Esophagus (tissue), 2 donors: ENCODE measurements around the gene C16orf74. TPM values are rescaled to one million over a fixed set of nuclear protein-coding genes. Genes with fewer than 3 reads are reported as not detected.

Experiments used
- H3K27ac ChIP-seq, 2 donors: one replicate each; pipeline ENCODE4 v1.5.1; 2013; ENCODE audit warnings: low read depth in 2 of 2, mild to moderate bottlenecking in 2 of 2, inconsistent platforms in 1 of 2, low read length in 1 of 2, moderate library complexity in 1 of 2
- H3K27me3 ChIP-seq, 2 donors: one replicate each; pipeline ENCODE4 v1.6.1; 2013; ENCODE audit warnings: low read length in 2 of 2, control low read depth in 1 of 2, mild to moderate bottlenecking in 1 of 2; ENCODE audit not compliant: insufficient read depth in 2 of 2, control insufficient read depth in 1 of 2
- H3K36me3 ChIP-seq, 2 donors: one replicate each; pipeline ENCODE4 v1.6.1; 2013; ENCODE audit warnings: low read length in 1 of 2; ENCODE audit not compliant: control insufficient read depth in 2 of 2, insufficient read depth in 2 of 2
- H3K4me1 ChIP-seq, 2 donors: one replicate each; pipeline ENCODE4 v1.6.1; 2013; ENCODE audit warnings: low read length in 1 of 2; ENCODE audit not compliant: control insufficient read depth in 2 of 2, insufficient read depth in 2 of 2
- H3K4me3 ChIP-seq, 2 donors: one replicate each; pipeline ENCODE4 v1.5.1; 2013; ENCODE audit warnings: low read length in 2 of 2, mild to moderate bottlenecking in 2 of 2, low read depth in 1 of 2, moderate library complexity in 1 of 2
- H3K9me3 ChIP-seq, 2 donors: one replicate each; pipeline ENCODE4 v1.6.1; 2013; ENCODE audit warnings: mild to moderate bottlenecking in 2 of 2, low read depth in 1 of 2, low read length in 1 of 2, moderate library complexity in 1 of 2; ENCODE audit not compliant: control insufficient read depth in 2 of 2, insufficient read depth in 1 of 2
- WGBS, 2 donors: extraction: QIAGEN DNeasy Blood & Tissue Kit; methylation state at CpG; one replicate each; pipeline ENCODE4 v1.1.7; 2013; 5-methylcytosine and 5-hydroxymethylcytosine counted together
- polyA plus RNA-seq, 2 donors: library from polyadenylated mRNA; stranded (reverse); fragments of 200-250 nt; gene quantifications; one replicate each; pipeline ENCODE4 v1.2.3, GENCODE V29; 2013
- donor health status: healthy with polysubstance abuse.
- donor health status: Bipolar disorder and iron deficiency.

C16orf74 gene
- polyA plus RNA-seq, 2 donors = 9.7 to 19.0 TPM

DNA sequence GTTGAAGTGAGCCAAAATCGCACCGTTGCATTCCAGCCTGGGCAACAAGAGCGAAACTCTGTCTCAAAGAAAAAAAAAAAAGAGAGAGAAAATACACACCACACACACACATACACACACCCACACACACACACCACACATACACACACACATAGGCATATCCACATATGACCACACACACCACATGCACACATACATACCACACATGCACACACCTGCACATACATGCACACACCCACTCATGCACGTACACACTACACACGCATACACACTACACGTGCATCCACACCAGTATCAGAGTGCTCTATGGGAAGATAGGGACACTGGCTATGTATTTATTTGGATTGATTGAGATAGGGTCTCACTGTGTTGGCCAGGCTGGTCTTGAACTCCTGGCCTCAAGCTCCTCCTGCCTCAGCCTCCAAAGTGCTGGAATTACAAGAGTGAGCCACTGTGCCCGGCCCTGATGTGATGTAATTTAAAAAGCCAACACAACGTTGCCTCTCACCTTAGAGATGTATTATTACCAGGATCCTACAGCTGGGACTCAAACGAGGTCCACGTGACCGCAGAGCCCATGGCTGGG is 44.4 kb downstream of the C16orf74 start:
- peaks cover 0 to 3% of the 10 kb centered on the region in 2 donors for H3K9me3 ChIP-seq
- H3K4me1 ChIP-seq = no peaks in the 10 kb centered on the region
- no peaks in the 10 kb centered on the region for H3K36me3 ChIP-seq
- H3K27me3 ChIP-seq = no peaks in the 10 kb centered on the region
- H3K4me3 ChIP-seq = no peak overlapping the region
- WGBS, 2 donors = 91 to 94% methylated on average over 11 of the region's 11 CpGs
- H3K27ac ChIP-seq = no peak overlapping the region

DNA sequence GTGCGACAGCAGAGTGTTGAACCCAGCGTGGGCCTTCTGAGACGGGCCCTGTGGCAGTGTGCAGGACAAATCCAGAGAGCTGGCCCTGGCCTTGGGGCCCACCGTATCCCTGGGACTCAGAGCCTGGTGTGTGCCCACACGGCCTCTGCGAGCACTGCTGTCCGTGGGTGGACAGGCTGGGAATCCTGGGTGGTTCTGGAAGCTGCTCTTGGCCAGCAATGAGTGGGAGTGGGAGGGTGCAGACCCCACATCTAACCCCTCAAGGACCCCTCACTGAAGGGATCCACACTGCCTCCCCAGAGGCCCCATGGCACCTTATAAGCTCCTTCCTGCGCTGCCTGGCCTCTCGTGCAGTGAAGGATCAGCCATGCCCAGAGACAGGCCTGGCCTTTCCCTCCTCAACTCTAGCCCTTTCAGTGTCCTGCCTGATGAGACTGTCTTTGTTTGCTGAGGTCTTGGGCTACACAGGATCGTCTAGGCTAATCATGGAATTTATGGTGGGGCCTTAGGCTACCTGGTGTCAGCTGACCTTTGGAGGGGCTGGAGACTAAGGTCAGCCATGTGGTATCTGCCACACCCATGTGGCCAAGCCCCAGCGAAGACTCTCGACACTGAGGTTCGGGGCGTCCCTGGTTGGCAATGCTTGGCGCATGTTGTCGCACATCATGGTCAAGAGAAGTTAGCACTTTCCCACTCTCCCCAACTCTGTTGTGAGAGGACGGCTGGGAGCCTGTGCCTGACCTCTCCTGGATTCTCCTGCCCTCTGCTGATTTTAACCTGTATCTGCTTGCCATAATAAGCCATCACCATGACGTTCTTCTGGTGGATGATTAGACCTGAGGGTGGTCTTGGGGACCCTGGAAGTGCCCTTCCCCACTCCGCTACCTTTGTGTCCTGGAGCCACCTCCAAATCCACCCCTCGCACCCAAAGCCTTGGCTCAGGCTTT is 45.7 kb downstream of the C16orf74 start:
- Histone ChIP-seq H3K27me3 (no peaks in the 10 kb centered on the region), H3K4me3 (no peak overlapping the region), H3K27ac (no peak overlapping the region), H3K9me3 (peaks cover 0 to 4% of the 10 kb centered on the region in 2 donors), H3K4me1 (no peaks in the 10 kb centered on the region), H3K36me3 (no peaks in the 10 kb centered on the region)
- WGBS, 2 donors = 89 to 92% methylated on average over 20 of the region's 20 CpGs

DNA sequence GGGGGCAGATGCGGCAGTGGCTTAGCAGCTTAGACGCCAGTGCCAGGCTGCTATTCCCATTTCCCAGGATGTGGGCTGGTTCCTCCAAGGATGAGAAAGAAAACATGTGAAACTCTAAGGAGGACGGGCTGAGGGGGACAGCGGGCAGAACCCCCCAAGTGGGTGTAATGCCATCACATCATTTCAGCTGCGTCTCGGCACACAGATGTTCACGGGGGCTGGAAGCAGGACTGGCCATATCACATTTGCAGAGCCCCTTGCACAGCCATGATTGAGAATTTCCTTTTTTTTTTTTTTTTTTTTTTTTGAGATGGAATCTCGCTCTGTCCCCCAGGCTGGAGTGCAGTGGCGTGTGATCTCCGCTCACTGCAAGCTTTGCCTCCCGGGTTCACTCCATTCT is 46.9 kb downstream of the C16orf74 start:
- Histone ChIP-seq H3K36me3 (no peaks in the 10 kb centered on the region), H3K4me3 (no peak overlapping the region), H3K27ac (no peak overlapping the region), H3K9me3 (peaks cover 0 to 4% of the 10 kb centered on the region in 2 donors), H3K27me3 (no peaks in the 10 kb centered on the region), H3K4me1 (no peaks in the 10 kb centered on the region)
- 93 to 94% methylated on average over 11 of the region's 11 CpGs for WGBS, 2 donors

DNA sequence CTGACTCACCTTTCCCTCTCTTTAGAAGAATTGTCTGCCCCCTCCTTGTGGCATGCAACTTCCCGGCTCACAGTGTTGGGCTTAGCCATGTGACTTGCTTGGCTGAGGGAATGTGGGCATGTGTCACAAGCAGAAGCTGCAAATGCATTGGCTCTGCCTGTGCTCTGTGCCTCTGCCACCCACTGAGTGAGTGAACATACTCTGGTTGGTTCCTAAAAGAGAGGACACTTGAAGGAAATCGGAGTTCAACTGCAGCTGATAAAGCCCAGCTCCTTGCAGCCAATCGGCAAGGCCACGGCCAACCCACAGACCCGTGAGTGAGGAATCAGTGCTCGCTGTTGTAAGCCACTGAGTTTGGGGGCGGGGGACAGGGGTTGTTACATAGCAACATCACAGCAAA is 51.3 kb downstream of the C16orf74 start:
- Histone ChIP-seq H3K9me3 (peaks cover 0 to 2% of the 10 kb centered on the region in 2 donors), H3K36me3 (no peaks in the 10 kb centered on the region), H3K4me1 (peaks cover 0 to 5% of the 10 kb centered on the region in 2 donors), H3K4me3 (no peak overlapping the region), H3K27me3 (no peaks in the 10 kb centered on the region), H3K27ac (no peak overlapping the region)
- 57 to 61% methylated on average over 7 of the region's 7 CpGs for WGBS, 2 donors

DNA sequence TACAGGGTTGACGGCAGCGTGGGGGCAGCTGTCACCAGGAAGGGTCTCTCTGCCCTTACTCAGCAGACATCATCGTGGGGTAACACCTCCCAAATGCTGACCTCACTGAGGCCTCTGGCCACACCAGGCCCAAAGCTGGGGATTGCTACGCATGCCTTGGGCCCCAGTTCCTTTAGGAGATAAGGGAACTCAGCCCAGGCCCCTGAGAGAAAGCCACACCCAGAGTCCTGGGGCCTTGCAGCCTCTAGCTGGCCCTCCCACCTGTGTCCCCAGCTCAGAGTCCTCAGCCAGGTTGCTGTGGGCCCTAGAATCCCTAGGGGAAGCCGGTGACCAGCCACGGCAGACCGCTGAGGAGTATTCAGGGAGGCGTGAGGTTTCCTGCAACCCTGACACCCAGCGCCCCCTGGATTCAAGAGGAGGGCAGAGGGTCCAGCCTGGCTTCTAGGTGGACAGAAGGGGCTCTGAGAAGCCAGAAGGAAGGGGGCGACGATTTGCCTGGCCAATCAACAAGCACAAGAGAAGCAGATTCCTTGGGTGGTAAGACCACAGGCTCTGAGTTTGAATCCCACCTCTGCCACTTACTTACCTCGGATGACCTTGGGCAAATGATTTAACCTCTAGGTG is 51.8 kb downstream of the C16orf74 start:
- H3K4me3 ChIP-seq = no peak overlapping the region
- H3K27me3 ChIP-seq = no peaks in the 10 kb centered on the region
- peaks cover 0 to 2% of the 10 kb centered on the region in 2 donors for H3K9me3 ChIP-seq
- no peaks in the 10 kb centered on the region for H3K36me3 ChIP-seq
- peaks cover 0 to 5% of the 10 kb centered on the region in 2 donors for H3K4me1 ChIP-seq
- WGBS, 2 donors = 79 to 82% methylated on average over 12 of the region's 12 CpGs
- H3K27ac ChIP-seq = no peak overlapping the region

DNA sequence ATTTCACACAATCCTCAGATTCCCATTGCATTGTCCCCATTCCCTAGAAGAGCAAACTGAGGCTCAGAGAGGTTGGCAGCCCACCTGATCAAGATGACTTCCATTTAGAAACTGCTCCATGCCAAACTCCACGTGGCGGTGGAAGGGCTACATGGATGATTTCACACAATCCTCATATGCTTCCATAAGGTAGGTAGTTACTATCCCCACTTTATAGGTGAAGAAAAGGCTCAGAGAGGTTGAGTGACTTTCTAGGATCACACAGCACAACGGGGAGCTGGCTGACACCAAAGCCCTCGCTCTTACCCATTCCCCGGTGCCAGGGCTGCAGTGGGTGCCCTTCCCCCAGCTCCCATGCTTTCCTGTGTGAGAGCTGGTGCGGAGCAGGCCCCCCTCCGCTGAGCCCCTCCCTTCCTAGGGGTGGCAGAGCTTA is 52.4 kb downstream of the C16orf74 start:
- H3K9me3 ChIP-seq = peaks cover 0 to 2% of the 10 kb centered on the region in 2 donors
- H3K4me3 ChIP-seq = no peak overlapping the region
- WGBS, 2 donors = 87 to 89% methylated on average over 7 of the region's 7 CpGs
- H3K27ac ChIP-seq = no peak overlapping the region
- H3K27me3 ChIP-seq = no peaks in the 10 kb centered on the region
- no peaks in the 10 kb centered on the region for H3K36me3 ChIP-seq
- peaks cover 0 to 5% of the 10 kb centered on the region in 2 donors for H3K4me1 ChIP-seq

DNA sequence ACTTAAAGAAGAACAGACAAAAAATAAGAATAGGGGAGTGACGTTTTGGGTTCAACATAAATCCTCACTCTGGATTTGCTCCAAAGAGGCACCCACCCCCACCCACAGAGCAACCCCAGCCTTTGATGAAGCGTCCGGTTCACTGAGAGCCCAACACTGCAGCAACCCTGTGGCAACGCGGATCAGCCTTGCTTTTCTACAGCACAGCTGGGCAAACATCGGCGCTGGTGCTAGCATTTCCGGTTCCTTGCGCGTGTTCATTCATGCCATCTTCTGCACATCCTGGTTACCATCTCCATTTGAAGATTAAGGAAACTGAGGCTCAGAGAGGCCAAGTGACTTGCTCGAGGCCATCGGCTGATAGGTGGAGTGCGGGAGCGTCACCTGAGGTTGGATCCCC is 53.5 kb downstream of the C16orf74 start:
- 45 to 49% methylated on average over 14 of the region's 14 CpGs for WGBS, 2 donors
- H3K27ac ChIP-seq = no peak overlapping the region
- no peak overlapping the region for H3K4me3 ChIP-seq

DNA sequence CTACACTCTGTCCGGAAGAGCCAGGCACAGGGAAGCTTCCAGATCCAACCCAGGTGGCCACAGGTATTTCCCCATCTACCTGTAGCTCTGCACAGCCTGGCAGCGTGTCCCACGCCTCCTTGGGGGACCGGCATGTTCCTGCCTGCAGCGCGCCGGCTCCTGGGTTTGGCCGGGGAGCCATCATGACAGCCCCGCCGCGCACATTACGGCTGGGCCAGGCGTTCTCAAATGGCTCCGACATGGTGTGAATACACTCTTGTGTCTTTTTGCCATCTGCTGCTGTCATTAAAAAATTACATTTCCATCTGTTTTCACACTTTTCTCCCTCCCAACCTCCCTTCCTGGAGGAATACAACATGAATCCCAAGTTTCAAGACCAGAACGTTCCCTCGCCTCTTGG is 54.1 kb downstream of the C16orf74 start:
- 37 to 69% methylated on average over 16 of the region's 16 CpGs for WGBS, 2 donors
- H3K27me3 ChIP-seq = no peaks in the 10 kb centered on the region
- H3K36me3 ChIP-seq = no peaks in the 10 kb centered on the region
- H3K4me1 ChIP-seq = peaks cover 0 to 5% of the 10 kb centered on the region in 2 donors
- H3K4me3 ChIP-seq = no peak overlapping the region
- H3K27ac ChIP-seq = no peak overlapping the region
- H3K9me3 ChIP-seq = peaks cover 0 to 2% of the 10 kb centered on the region in 2 donors

More for the DNA sequence above, 53.5 kb downstream of the C16orf74 start:
- Histone ChIP-seq H3K9me3 (peaks cover 0 to 2% of the 10 kb centered on the region in 2 donors), H3K36me3 (no peaks in the 10 kb centered on the region), H3K4me1 (peaks cover 0 to 5% of the 10 kb centered on the region in 2 donors), H3K27me3 (no peaks in the 10 kb centered on the region)

DNA sequence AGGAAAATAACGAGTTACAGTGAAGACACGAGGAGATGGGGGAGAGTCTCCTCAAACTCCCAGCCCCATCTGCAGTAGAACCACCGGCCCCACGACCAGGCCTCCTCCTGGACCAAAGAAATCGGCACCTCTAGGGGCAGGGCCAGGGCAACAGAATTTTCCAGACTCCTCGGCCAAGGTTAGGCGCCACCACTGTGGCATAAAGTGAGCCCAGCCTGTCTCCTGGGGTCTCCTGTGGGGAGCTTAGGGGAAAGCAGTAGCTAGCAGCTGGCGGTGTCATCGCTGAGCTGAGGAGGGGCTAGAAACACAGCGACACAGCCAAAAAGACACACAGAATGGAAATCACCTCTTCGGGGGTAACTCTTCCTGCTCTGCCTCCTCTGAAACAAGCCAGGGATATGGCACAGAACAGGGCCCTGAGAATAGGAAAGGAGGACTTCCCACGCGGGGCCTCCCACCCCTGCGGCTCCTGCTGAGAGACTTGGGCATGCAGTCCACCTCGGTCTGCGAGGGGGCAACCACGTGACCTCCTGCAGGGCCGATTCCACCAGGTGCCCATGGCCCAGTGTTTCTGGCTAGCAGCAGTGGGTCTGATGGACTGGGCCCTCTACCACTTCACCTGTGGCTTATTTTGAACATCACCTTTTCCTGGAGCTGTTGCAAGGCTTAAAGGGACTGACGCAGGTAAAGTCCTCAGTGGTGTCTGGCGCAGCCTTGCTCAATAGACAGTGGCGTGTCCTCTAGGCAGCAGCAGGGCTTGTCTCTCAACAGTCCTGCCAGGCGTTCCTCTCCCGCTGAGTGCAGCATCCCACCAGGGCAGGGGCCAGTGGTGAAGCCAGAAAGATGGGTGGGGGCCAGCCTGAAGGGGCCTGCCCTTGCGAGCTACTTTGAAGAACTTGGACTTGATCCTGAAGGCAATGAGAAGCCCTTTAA is 55.4 kb downstream of the C16orf74 start:
- H3K9me3 ChIP-seq = no peaks in the 10 kb centered on the region
- WGBS, 2 donors = 77 to 81% methylated on average over 24 of the region's 24 CpGs
- no peak overlapping the region for H3K4me3 ChIP-seq
- no peak overlapping the region for H3K27ac ChIP-seq
- peaks cover 0 to 5% of the 10 kb centered on the region in 2 donors for H3K4me1 ChIP-seq
- no peaks in the 10 kb centered on the region for H3K36me3 ChIP-seq
- no peaks in the 10 kb centered on the region for H3K27me3 ChIP-seq
